K562 (cell line): ENCODE measurements around the gene PYCR2. TPM values are rescaled to one million over a fixed set of nuclear protein-coding genes. Genes with fewer than 3 reads are reported as not detected.

Experiments used
- ATAC-seq: fragments of 200-7000 bp; cut with Tn5 transposase; 3 replicates; pipeline ENCODE4 v1.9.1; 2020; ENCODE audit warnings: moderate library complexity
- BruUV-seq: library from RNA; stranded (reverse); fragments of 400-500 nt; replicated peaks from 2 replicates; lab custom pipeline; 2021; lab: Mats Ljungman, UMichigan
- CTCF ChIA-PET: fragments of 300-600 bp; formaldehyde crosslinking; extraction: SDS; loops from one replicate; lab custom pipeline; 2021; ENCODE audit warnings: low intra/inter-chr PET ratio; lab: Yijun Ruan, JAX
- POLR2A ChIA-PET: fragments of 300-600, 350-650 bp; sonication (Branson Sonifier 250); formaldehyde crosslinking; extraction: SDS; loops from one replicate; lab custom pipeline; 2021; ENCODE audit warnings: antibody characterized with exemption, inconsistent platforms; lab: Yijun Ruan, JAX
- DNase-seq, 4 experiments: peaks; one replicate each; pipeline versions ENCODE4 v3.0.0 to v3.0.0-alpha.2; 2011 to 2018; ENCODE audit warnings: low spot score in 3 of 4, mixed read lengths in 3 of 4; ENCODE audit errors: extremely low read depth in 1 of 4
- FAIRE-seq: peaks from 2 replicates; lab custom pipeline; 2011; peaks lifted over from hg19 to GRCh38; lab: Jason Lieb, UNC
- H2AFZ ChIP-seq: 2 replicates; pipeline ENCODE4 v1.6.0; 2011; ENCODE audit warnings: low read depth, low read length, control low read depth, inconsistent platforms
- H3K27ac ChIP-seq: fragments of 200-600 bp; 3 replicates; pipeline ENCODE4 v1.8.0; 2011; ENCODE audit warnings: low read depth, mild to moderate bottlenecking, control low read depth, inconsistent platforms, low read length, moderate library complexity, mixed read lengths; ENCODE audit errors: extremely low read depth
- H3K27me3 ChIP-seq, 2 experiments: fragments of 300-600 bp in 1 of 2; 2 replicates in 1 of 2; 3 replicates in 1 of 2; pipeline versions ENCODE4 v1.6.0 to v1.8.0; 2011; ENCODE audit warnings: inconsistent platforms in 2 of 2, low read length in 2 of 2, mild to moderate bottlenecking in 1 of 2, mixed read lengths in 1 of 2, moderate library complexity in 1 of 2; ENCODE audit not compliant: control insufficient read depth in 2 of 2, insufficient read depth in 2 of 2
- H3K36me3 ChIP-seq: fragments of 300-600 bp; 3 replicates; pipeline ENCODE4 v1.8.0; 2011; ENCODE audit warnings: mild to moderate bottlenecking, low read length, inconsistent platforms; ENCODE audit not compliant: control insufficient read depth, insufficient read depth
- H3K4me1 ChIP-seq, 2 experiments: fragments of 200-600 bp in 1 of 2; replicated peaks in 1 of 2; 2 replicates in 1 of 2; 3 replicates in 1 of 2; pipeline versions ENCODE4 v1.5.1 to v1.8.0; 2011; ENCODE audit warnings: inconsistent platforms in 2 of 2, low read length in 2 of 2, mild to moderate bottlenecking in 1 of 2, mixed read lengths in 1 of 2, moderate library complexity in 1 of 2; ENCODE audit not compliant: control insufficient read depth in 2 of 2, insufficient read depth in 2 of 2
- H3K4me2 ChIP-seq: 2 replicates; pipeline ENCODE4 v1.6.1; 2011; ENCODE audit warnings: low read length, control low read depth, inconsistent platforms, mixed read lengths; ENCODE audit not compliant: insufficient read depth
- H3K4me3 ChIP-seq: fragments of 200-600 bp; sonication (generic), shearing (Covaris generic); 2 replicates; pipeline ENCODE4 v1.5.1; 2016; ENCODE audit warnings: control low read depth, inconsistent platforms
- H3K79me2 ChIP-seq: fragments of 200-600 bp; 3 replicates; pipeline ENCODE4 v1.8.0; 2011; ENCODE audit warnings: low read length, inconsistent platforms; ENCODE audit not compliant: control insufficient read depth, insufficient read depth
- H3K9ac ChIP-seq, 2 experiments: 2 replicates each; pipeline versions ENCODE4 v1.6.0 to v1.6.1; 2011; ENCODE audit warnings: low read depth in 2 of 2, low read length in 2 of 2, control low read depth in 1 of 2, inconsistent platforms in 1 of 2, mild to moderate bottlenecking in 1 of 2, mixed read lengths in 1 of 2; ENCODE audit not compliant: insufficient read depth in 1 of 2
- H3K9me1 ChIP-seq: one replicate; pipeline ENCODE4 v1.6.0; 2011; ENCODE audit warnings: inconsistent platforms, mild to moderate bottlenecking, low read length, moderate library complexity; ENCODE audit not compliant: control insufficient read depth, insufficient read depth
- H3K9me3 ChIP-seq: replicated peaks from 2 replicates; pipeline ENCODE4 v1.5.1; 2011; ENCODE audit warnings: low read depth, low read length, inconsistent platforms; ENCODE audit not compliant: control insufficient read depth, insufficient read depth
- H4K20me1 ChIP-seq: replicated peaks from 2 replicates; pipeline ENCODE4 v1.6.1; 2011; ENCODE audit warnings: low read length, inconsistent platforms, mixed read lengths; ENCODE audit not compliant: control insufficient read depth, insufficient read depth
- BDP1 ChIP-seq: IDR thresholded peaks from 3 replicates; pipeline ENCODE4 v1.6.1; 2011; ENCODE audit not compliant: insufficient read length, insufficient read depth
- NEUROD1 ChIP-seq: fragments of 150-350 bp; IDR thresholded peaks from 2 replicates; pipeline ENCODE4 v1.6.1; 2014; ENCODE audit warnings: borderline replicate concordance, low read length, low read depth; ENCODE audit not compliant: partially characterized antibody
- RAD21 ChIP-seq, 2 experiments: fragments of 250-450 bp in 1 of 2; fragments of 450-650 bp in 1 of 2; sonication (Bioruptor Pico) in 1 of 2; formaldehyde crosslinking in 1 of 2; IDR thresholded peaks in 1 of 2; conservative IDR thresholded peaks in 1 of 2; 2 replicates each; pipeline versions ENCODE4 v1.4.0 to v1.8.0; 2020 to 2022; ENCODE audit warnings: mild to moderate bottlenecking in 2 of 2, moderate library complexity in 1 of 2
- RBBP5 ChIP-seq: fragments of 200-600 bp; sonication (generic); IDR thresholded peaks from 2 replicates; pipeline ENCODE4 v1.6.1; 2012; ENCODE audit warnings: borderline replicate concordance, mild to moderate bottlenecking, low read length, control low read depth, inconsistent platforms; ENCODE audit not compliant: insufficient read depth, poor library complexity, severe bottlenecking
- STAG1 ChIP-seq: sonication (generic); formaldehyde crosslinking; IDR thresholded peaks from 2 replicates; pipeline ENCODE4 v1.5.0; 2020; ENCODE audit warnings: missing genetic modification reagents, borderline replicate concordance
- ZNF696 ChIP-seq: fragments of 250-450 bp; sonication (Bioruptor Pico); conservative IDR thresholded peaks from 2 replicates; pipeline ENCODE4 v1.4.0; 2020; ENCODE audit warnings: mild to moderate bottlenecking, moderate library complexity
- WGBS: fragments of 100-300 bp; shearing (Covaris generic); methylation state at CpG from one replicate; pipeline ENCODE4 v1.1.6; 2016; ENCODE audit warnings: low coverage, mixed read lengths; ENCODE audit not compliant: insufficient coverage; ENCODE audit errors: missing lambda C conversion rate; 5-methylcytosine and 5-hydroxymethylcytosine counted together
- in situ Hi-C: fragments of 300-500 bp; cut with MboI; formaldehyde crosslinking; loops from 4 replicates; pipeline ENCODE4 v1.15.0; 2018; ENCODE audit warnings: inconsistent platforms, mixed read lengths
- intact Hi-C: fragments of 100-400 bp; cut with micrococcal nuclease; formaldehyde crosslinking; loops from 2 replicates; pipeline ENCODE4 v1.14.2; 2022
- polyA plus RNA-seq, 8 experiments: library from polyadenylated mRNA; depleted of rRNA in 4 of 8; stranded (reverse) in 5 of 8; unstranded in 3 of 8; fragments of >200 nt; fragmentation: Nextera tagmentation in 2 of 8; fragmentation: Illumina TruSeq in 1 of 8; extraction: Ambion mirVana in 2 of 8; extraction: Trizol in 1 of 8; gene quantifications; 2 replicates each; pipeline versions ENCODE4 v1.2.1 to v1.2.3, GENCODE V29; 2011 to 2014; ENCODE audit warnings: inconsistent platforms in 1 of 8, missing spikeins in 1 of 8
- total RNA-seq, 7 experiments: library from RNA; depleted of rRNA in 6 of 7; stranded (reverse); fragments of >200 nt in 6 of 7; fragmentation: Illumina TruSeq in 2 of 7; extraction: Trizol in 2 of 7; gene quantifications; 2 replicates each; pipeline versions ENCODE4 v1.2.1 to v1.2.3, GENCODE V29; 2011 to 2021; ENCODE audit warnings: low replicate concordance in 1 of 7
- TF ChIP-seq, protein P1 (sequence below): fragments of 250-450 bp; sonication (Bioruptor Pico); IDR thresholded peaks from 2 replicates; pipeline ENCODE4 v1.5.0; 2020; ENCODE audit warnings: mild to moderate bottlenecking
- TF ChIP-seq, protein P2 (sequence below): fragments of 250-450 bp; sonication (Bioruptor Pico); IDR thresholded peaks from 2 replicates; pipeline ENCODE4 v1.4.0; 2020; ENCODE audit warnings: mild to moderate bottlenecking, moderate library complexity, borderline replicate concordance

Gene PYCR2
- total and polyA plus RNA-seq, 9 of the 15 experiments (the other 6 are each of a cell fraction or from before 2014, with no cell fraction given): 5.5 to 219 (median 127) TPM

DNA sequence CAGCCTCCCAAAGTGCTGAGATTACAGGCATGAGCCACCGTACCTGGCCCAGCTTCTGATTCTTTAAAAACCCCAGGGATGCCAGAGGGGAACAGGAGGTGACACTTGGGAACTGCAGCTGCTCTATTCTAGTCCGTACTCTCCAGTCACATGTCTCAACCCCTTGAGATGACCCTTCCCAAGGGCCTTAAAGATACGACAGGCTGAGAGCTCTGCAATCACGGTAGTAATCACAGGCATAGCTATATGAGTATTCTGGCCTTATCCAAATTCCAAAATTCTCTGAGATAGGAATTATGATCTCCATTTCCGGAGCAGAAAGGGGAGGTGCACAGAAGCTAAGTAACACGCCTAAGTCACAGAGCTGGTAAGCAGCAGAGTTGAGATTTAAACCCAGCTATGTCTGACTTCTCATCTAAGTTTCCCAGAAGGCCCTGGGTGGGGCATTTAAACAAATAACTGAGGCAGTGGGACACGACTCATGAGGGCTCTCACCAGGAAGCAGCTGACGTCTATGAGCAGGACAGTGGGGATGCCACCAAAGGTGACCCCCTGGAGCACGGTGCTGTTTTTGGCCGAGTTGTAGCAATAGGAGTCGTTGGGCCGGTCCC lies 47.0 kb downstream of the PYCR2 start:
- no peak overlapping the region for H2AFZ ChIP-seq
- WGBS: 85% methylated on average over 12 of the region's 12 CpGs
- POLR2A ChIA-PET: interaction anchor here (1.4 to 2.2 kb wide), 2 partner anchors 8 to 12 kb away, joined by 5 to 9 read pairs; no protein-coding TSS in a partner anchor
- no TSS peak for BruUV-seq
- TF ChIP-seq RBBP5: no peak
- no peak for TF ChIP-seq NEUROD1
- TF ChIP-seq ZNF696 (CRISPR knock-in tag): no peak
- TF ChIP-seq RAD21 (CRISPR knock-in tag; conservative IDR thresholded peaks at IDR 0.05 in 1 of 2, IDR thresholded peaks at IDR 0.05 in 1 of 2): no peak
- no peak for TF ChIP-seq STAG1 (CRISPR knock-in tag)
- TF ChIP-seq BDP1: no peak
- TF ChIP-seq, protein P1, sequence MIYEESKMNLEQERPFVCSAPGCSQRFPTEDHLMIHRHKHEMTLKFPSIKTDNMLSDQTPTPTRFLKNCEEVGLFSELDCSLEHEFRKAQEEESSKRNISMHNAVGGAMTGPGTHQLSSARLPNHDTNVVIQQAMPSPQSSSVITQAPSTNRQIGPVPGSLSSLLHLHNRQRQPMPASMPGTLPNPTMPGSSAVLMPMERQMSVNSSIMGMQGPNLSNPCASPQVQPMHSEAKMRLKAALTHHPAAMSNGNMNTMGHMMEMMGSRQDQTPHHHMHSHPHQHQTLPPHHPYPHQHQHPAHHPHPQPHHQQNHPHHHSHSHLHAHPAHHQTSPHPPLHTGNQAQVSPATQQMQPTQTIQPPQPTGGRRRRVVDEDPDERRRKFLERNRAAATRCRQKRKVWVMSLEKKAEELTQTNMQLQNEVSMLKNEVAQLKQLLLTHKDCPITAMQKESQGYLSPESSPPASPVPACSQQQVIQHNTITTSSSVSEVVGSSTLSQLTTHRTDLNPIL (CRISPR knock-in tag): no peak
- TF ChIP-seq, protein P2, sequence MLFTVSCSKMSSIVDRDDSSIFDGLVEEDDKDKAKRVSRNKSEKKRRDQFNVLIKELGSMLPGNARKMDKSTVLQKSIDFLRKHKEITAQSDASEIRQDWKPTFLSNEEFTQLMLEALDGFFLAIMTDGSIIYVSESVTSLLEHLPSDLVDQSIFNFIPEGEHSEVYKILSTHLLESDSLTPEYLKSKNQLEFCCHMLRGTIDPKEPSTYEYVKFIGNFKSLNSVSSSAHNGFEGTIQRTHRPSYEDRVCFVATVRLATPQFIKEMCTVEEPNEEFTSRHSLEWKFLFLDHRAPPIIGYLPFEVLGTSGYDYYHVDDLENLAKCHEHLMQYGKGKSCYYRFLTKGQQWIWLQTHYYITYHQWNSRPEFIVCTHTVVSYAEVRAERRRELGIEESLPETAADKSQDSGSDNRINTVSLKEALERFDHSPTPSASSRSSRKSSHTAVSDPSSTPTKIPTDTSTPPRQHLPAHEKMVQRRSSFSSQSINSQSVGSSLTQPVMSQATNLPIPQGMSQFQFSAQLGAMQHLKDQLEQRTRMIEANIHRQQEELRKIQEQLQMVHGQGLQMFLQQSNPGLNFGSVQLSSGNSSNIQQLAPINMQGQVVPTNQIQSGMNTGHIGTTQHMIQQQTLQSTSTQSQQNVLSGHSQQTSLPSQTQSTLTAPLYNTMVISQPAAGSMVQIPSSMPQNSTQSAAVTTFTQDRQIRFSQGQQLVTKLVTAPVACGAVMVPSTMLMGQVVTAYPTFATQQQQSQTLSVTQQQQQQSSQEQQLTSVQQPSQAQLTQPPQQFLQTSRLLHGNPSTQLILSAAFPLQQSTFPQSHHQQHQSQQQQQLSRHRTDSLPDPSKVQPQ (CRISPR knock-in tag): no peak
- in situ Hi-C loops (loop anchor here (5.0 kb wide), 1 partner anchor 80 kb away; no protein-coding TSS in a partner anchor), intact Hi-C loops (no loop called here)
- H3K4me1 ChIP-seq: peaks cover 23 to 30% of the 10 kb centered on the region in 2 experiments; a peak in 4 of 5 replicates
- H3K36me3 ChIP-seq: peaks cover 77% of the 10 kb centered on the region
- FAIRE-seq: no peak
- peaks cover 6% of the 10 kb centered on the region for H3K9me1 ChIP-seq
- H3K4me2 ChIP-seq: no peak overlapping the region
- no peak overlapping the region for H3K27ac ChIP-seq
- no peaks in the 10 kb centered on the region for H3K27me3 ChIP-seq
- peak overlapping the region in 1 of 2 experiments; percentile 3; a peak in 1 of 4 replicates for H3K9ac ChIP-seq
- ATAC-seq: no peak
- peaks cover 37% of the 10 kb centered on the region for H3K79me2 ChIP-seq
- no peak for DNase-seq
- peaks cover 17% of the 10 kb centered on the region; the same call in 1 of the 2 replicates for H4K20me1 ChIP-seq
- CTCF ChIA-PET: no interaction called here
- no peaks in the 10 kb centered on the region for H3K9me3 ChIP-seq
- no peak overlapping the region for H3K4me3 ChIP-seq
